ENCODE data around the gene TPRG1.

GRCh38 chr3:189273736-189274135 is 102.0 kb downstream of the TPRG1 start:
- no peak for TF ChIP-seq CTCF (IDR thresholded peaks at IDR 0.05; ENCODE audit: insufficient read depth, low read length, poor library complexity, severe bottlenecking)
- TF ChIP-seq EZH2phosphoT487 (conservative IDR thresholded peaks at IDR 0.05; ENCODE audit: low read length) = no peak

All from SU-DHL-6 (cell line).